ENCODE results near the gene DISC1. TPM values are rescaled to one million over a fixed set of nuclear protein-coding genes. Genes with fewer than 3 reads are reported as not detected.
"Not testable (repeated sequence)": the region's sequence is repeated elsewhere in the genome, so short reads cannot be mapped to it uniquely, and the experiment has no call there.

DISC1 gene
- total RNA-seq, 1 donor from 2014 or later, result 3.5 TPM

- Histone ChIP-seq H3K9me3 (replicated peaks) (no peaks in the 10 kb centered on the region), H3K36me3 (peaks cover 15% of the 10 kb centered on the region), H3K27ac (replicated peaks) (no peak overlapping the region), H3K4me1 (peaks cover 20% of the 10 kb centered on the region), H3K4me3 (no peak overlapping the region), H3K27me3 (ENCODE audit: low read depth) (no peaks in the 10 kb centered on the region)
- intact Hi-C loops (cut with micrococcal nuclease), result no loop called here
- no peak for DNase-seq
- no peak for TF ChIP-seq CTCF (IDR thresholded peaks at IDR 0.05; ENCODE audit: borderline replicate concordance)
Measured at GRCh38 chr1:231776010-231776756, 149.6 kb downstream of the DISC1 start.

DNA sequence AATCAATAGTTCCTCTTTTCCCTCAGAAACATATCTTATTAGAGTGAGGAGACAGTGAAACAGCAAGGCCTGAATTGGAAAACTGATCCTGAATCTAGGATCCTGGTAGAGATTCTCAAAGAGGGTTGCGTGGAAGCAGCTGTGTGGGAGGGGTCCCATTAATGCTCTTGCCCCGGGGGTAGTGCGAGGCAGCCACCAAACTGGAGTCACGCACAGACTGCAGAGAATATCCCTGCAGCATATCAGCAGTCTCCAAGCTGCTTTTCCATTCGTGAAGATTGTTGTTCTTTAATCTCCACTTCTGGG is 150.1 kb downstream of the DISC1 start:
- no peak overlapping the region for H3K4me3 ChIP-seq
- H3K27me3 ChIP-seq (ENCODE audit: low read depth), result no peaks in the 10 kb centered on the region
- no peaks in the 10 kb centered on the region for H3K9me3 ChIP-seq (replicated peaks)
- DNase-seq, result no peak
- intact Hi-C loops (cut with micrococcal nuclease), result no loop called here
- no peak for TF ChIP-seq CTCF (IDR thresholded peaks at IDR 0.05; ENCODE audit: borderline replicate concordance)
- peaks cover 25% of the 10 kb centered on the region for H3K4me1 ChIP-seq
- H3K27ac ChIP-seq (replicated peaks), result no peak overlapping the region
- peaks cover 9% of the 10 kb centered on the region for H3K36me3 ChIP-seq

DNA sequence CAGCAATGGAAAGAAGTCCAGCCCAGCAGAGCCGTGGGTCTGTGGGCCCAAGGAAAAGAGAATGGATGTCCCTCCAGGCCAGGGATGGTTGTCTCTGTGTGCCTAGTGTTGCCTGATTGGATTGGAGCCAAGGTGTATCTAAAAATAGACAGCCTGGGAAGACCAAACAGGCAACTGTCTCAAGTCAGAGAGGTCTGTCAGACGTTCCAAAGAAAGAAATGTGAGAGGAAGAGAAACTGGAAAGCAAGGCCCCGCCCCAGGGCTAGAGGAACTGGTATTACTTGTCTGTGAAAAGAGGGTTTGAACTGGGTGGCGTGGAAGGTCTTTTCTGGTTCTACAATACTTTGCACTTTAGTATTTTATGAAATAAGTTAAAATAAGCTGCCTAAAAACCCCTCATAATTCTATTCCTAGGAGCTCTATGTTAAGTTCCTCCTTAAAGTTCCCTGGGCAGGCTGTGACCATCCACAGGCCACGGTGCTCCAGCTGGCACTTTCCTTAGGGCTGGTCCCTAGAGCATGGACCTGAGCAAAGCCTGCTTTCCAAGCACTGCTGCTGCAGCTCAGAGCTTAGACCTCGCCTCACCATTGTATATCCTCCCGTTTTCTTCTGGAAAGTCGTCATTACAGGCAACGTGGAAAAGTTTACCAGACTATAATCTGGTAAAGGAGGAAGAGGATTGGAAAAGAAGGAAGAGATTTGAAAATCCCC is 151.6 kb downstream of the DISC1 start:
- peak; percentile 24 for DNase-seq
- TF ChIP-seq CTCF (IDR thresholded peaks at IDR 0.05; ENCODE audit: borderline replicate concordance), result no peak
- intact Hi-C loops (cut with micrococcal nuclease), result no loop called here
- Histone ChIP-seq H3K4me3 (no peak overlapping the region), H3K9me3 (replicated peaks) (no peaks in the 10 kb centered on the region), H3K4me1 (peaks cover 34% of the 10 kb centered on the region), H3K27me3 (ENCODE audit: low read depth) (no peaks in the 10 kb centered on the region), H3K36me3 (no peaks in the 10 kb centered on the region), H3K27ac (replicated peaks) (peak overlapping the region; percentile 54)

DNA sequence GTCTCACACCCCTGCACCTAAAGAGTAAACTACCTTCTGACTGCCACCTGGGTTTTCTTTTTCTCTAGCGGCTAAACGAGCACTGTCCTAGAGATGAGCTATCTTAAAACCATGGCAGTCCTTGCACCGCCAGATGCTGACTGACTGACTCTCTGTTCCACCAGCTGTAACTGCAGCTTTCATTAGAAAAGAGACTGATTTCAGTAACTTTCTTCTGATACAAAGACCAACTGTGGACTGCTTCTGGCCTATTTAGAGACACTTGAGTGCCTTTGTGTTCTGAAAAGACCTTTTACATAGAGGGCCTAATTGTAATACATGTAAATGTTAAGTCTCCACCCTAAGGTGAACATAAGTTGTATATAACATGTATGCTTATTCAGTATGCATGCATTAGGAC is 152.5 kb downstream of the DISC1 start:
- intact Hi-C loops (cut with micrococcal nuclease), result no loop called here
- Histone ChIP-seq H3K27ac (replicated peaks) (peak overlapping the region; percentile 5), H3K36me3 (no peaks in the 10 kb centered on the region), H3K27me3 (ENCODE audit: low read depth) (no peaks in the 10 kb centered on the region), H3K4me3 (no peak overlapping the region), H3K4me1 (peaks cover 34% of the 10 kb centered on the region), H3K9me3 (replicated peaks) (no peaks in the 10 kb centered on the region)
- no peak for DNase-seq
- no peak for TF ChIP-seq CTCF (IDR thresholded peaks at IDR 0.05; ENCODE audit: borderline replicate concordance)

GRCh38 chr1:231781892-231782291 is 155.3 kb downstream of the DISC1 start:
- Histone ChIP-seq H3K4me1 (peaks cover 34% of the 10 kb centered on the region), H3K27me3 (ENCODE audit: low read depth) (no peaks in the 10 kb centered on the region), H3K4me3 (no peak overlapping the region), H3K27ac (replicated peaks) (no peak overlapping the region), H3K9me3 (replicated peaks) (no peaks in the 10 kb centered on the region), H3K36me3 (no peaks in the 10 kb centered on the region)
- intact Hi-C loops (cut with micrococcal nuclease), result no loop called here
- no peak for TF ChIP-seq CTCF (IDR thresholded peaks at IDR 0.05; ENCODE audit: borderline replicate concordance)
- DNase-seq, result no peak

- H3K4me3 ChIP-seq; intact Hi-C loops (cut with micrococcal nuclease); H3K27me3 ChIP-seq (ENCODE audit: low read depth); H3K9me3 ChIP-seq (replicated peaks); H3K36me3 ChIP-seq; DNase-seq; H3K27ac ChIP-seq (replicated peaks): not testable (repeated sequence)
- peaks cover 14% of the 10 kb centered on the region for H3K4me1 ChIP-seq
Measured at GRCh38 chr1:231785073-231785472, 158.5 kb downstream of the DISC1 start.
